Skeletal muscle tissue (tissue), 1 donor: ENCODE results near the gene CNR1. TPM values are rescaled to one million over a fixed set of nuclear protein-coding genes. Genes with fewer than 3 reads are reported as not detected.

Source experiments
- total RNA-seq: library from RNA; depleted of rRNA; stranded (reverse); fragments of >200 nt; gene quantifications from one replicate; pipeline ENCODE4 v1.2.3, GENCODE V29; 2014

The CNR1 gene
- total RNA-seq, 1 donor from 2014 or later: 0.52 TPM

Other genes starting within 250 kb of the CNR1 start
- gene SPACA1, start 118.5 kb downstream of the CNR1 start, total RNA-seq: not detected